HG03558 (cell line): ENCODE data around the gene ATG2B.
"Not testable (repeated sequence)": the region's sequence is repeated elsewhere in the genome, so short reads cannot be mapped to it uniquely, and the experiment has no call there.

Experiments
- ATAC-seq: cut with Tn5 transposase; IDR thresholded peaks from one replicate; pipeline ENCODE4 v1.9.1; 2021; ENCODE audit warnings: moderate number of reproducible peaks; ENCODE audit not compliant: unreplicated experiment; ENCODE audit errors: extremely low read depth

ATG2B gene

DNA sequence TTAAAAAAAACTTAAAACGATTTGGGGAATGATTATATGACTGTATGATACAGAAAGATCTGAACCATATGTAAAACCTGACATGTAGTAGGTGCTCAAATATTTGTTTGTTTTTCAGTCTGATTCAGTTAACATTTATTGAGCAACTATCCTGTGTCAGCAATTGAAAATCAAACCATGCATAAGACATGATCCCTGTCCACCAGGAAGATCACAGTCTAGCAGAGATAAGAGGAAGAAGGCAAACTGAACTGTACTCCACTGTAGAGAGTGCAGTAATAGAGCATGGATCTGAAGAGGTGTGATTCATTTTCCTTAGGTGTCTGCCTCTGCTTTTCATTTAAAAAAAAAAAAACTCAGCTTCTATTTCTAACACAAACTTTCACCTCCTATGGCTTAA is 20.9 kb upstream of the ATG2B start:
- no peak for ATAC-seq

DNA sequence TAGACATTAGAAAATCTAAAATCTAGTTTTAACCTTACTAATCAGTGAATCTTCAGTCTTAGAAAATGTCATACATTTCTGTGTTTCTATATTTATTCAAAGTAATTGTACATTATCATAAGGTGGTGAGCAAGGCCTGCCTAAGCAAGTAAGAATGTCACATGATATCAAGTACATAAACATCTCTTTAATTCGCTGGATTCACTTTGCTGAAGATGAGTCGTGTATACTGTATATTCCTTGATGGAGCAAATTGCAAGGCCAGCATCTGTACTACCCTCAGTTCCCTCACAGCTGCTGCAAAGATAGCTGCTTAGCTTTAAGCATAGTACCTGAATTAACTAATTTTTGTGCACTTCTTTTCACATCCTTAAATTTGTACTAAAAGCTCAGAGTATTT is 20.3 kb upstream of the ATG2B start:
- no peak for ATAC-seq

DNA sequence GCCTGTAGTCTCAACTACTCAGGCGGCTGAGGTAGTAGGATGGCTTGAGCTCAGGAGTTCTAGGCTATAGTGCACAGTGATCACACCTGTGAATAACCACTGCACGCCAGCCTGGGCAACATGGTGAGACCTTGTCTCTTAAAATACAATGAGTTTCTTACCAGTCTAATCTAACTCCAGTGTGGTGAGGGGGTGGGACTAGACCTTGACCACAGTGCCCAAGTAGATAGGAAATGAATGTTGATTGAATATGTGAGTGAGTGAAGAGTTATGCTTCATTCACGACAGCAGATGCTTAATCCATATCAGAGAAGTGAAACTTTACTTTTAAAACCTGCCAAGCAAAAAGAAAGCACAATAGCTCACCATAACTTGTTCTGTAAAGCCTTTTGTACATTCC is 17.6 kb upstream of the ATG2B start:
- no peak for ATAC-seq

DNA sequence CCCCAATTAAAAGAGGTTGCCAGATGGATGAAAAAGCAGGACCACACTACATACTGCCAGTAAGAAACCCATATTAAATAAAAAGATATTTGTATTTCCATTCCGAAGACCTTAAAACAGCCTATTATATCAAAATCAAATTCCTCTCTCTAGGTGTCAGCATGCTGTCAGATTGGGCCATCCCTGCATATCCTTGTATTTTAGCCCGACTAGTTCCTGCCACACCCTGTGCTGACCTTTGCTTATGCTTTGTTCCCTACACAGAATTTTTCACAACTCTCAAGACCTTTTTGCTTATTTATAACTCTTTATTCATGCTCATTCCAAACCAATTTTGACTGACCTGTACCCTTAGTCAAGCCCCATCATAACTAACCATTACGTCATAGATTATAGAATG is 13.0 kb upstream of the ATG2B start:
- ATAC-seq = no peak

DNA sequence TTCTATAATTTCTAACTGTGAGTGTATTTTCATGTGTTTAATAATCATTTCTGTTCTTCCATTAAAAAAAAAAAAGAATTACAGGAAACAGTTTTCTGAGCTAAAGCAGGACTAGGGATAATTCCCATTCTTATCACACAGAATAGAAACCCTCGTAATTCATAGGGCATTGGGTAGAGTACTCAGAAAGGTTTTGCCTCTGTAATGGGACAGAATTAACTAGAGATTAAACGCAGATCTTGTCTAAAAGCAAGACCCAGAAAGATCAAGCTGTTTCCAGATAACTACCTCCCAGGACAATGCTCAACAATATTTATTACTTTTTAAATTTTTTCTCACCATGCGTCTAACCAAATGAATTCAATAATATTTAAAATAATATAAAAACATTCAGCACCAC is 10.4 kb upstream of the ATG2B start:
- ATAC-seq = no peak

DNA sequence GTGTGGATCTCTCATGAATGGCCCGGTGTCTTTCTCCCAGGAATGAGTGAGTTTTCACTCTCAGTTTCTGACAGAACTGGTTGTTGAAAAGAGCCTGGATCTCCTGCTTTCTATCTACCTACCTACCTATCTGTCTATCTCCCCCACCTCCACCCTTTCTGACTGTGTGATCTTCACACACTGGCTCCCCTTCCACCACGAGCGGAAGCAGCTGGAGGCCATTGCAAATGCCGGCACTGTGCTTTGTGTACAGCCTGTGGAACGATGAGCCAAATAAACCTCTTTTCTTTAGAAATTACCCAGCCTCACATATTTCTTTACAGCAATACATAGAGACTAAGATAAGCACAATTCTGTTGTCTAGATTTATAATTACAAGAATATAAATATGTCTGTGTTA is 7.4 kb upstream of the ATG2B start:
- no peak for ATAC-seq

DNA sequence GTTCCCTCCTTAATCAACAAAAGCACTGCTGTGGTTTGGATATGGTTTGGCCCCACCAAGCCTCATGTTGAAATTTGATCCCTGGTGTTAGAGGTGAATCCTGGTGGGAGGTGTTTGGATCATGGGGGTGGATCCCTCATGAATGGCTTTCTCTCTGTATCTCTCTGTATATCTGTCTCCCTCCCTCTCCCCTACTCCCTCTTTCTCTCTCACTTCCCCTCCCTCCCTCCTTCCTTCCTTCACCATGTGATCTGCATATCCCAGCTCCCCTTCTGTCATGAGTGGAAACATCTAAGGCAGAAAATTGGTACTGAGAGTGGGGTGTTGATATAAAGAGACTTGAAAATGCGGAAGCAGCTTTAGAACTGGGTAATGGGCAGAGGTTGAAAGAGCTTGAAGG is 5.4 kb upstream of the ATG2B start:
- ATAC-seq = no peak

DNA sequence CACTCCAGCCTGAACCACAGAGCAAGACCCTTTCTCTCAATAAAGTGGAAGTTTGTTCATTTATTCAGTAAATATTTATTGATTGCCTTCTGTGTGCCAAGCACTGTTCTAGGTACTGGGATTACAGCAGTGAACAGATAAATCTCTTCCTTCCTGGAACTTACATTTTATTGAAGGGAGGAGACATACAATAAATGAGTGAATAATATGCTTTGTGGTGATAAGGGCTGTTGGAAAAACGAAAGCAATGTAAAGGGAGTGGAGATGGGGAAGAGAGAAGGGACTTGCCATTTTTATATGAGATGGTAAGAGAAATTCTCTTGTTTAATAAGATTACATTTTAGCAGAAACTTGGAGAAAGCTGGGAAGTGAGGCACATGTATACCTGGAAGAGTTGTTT is 1.8 kb upstream of the ATG2B start:
- ATAC-seq = no peak

DNA sequence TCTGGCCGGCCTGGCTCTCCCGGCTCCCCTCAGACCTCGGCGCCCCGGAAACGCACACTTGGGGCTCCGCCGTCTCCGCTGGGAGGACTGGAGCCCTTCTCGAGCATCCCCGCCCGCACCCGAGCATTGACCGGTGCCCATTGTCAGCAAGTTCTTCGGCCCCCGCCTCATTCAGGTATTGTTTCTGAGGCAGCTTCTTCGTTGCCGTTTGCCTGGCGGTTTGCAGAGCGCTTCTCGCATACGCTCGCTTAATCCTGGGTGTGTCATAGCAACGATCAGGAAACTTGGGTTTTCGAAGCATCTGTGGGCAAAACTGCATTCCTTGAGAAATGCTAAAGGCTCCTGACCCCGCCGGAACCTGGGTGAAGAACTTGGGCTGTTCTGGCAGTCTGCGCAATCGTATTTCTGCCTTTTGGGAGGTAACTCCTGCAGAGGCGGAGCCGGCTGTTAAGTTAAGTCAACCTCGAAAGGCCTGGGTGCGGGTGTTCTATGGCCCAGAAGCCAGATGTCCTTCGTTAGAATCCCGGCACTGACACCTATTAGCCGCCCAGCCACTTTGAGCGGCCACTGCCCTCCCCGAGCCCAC is 703 bp upstream of the ATG2B start:
- ATAC-seq = no peak

DNA sequence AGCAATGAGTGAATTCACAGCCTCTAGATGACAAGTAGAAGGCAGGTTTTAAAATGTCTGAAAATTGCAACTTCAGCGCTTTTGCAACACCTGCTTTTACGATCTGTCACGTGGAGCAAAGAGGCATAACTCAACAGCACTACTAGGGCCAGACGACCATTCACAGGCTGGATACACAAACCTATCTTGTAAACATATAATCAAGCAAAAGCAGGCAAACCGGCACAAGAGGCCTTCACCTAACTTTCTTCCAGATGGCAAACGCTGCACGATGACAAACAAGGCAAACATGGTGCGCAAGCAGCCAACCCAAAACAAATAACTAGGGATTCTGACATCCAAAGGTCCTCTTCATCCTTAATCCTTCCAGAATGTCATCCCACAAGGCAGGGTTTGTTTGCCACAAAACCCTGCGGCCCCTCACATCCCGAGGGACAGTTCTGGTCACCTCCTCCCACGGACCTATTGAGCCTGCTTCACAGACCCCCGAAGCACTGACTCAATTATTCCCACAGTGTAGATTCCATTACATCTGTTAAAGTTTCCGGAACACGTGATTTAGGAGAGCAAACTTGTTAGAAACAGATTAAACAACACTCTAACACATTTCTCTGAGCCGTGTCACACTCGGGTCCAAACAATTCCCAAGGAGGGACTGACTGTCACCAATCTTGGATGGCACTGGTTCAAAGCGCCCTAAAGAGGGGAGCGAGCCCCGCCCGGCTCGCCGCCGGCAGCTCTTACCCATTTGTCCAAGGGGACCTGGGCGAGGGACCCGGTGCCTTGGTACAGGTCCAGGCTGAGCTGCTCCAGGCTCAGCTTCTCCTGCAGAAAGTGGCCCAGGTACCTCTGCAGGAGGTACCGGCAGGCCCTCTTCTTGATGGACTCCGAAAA is 823 bp downstream of the ATG2B start:
- no peak for ATAC-seq

DNA sequence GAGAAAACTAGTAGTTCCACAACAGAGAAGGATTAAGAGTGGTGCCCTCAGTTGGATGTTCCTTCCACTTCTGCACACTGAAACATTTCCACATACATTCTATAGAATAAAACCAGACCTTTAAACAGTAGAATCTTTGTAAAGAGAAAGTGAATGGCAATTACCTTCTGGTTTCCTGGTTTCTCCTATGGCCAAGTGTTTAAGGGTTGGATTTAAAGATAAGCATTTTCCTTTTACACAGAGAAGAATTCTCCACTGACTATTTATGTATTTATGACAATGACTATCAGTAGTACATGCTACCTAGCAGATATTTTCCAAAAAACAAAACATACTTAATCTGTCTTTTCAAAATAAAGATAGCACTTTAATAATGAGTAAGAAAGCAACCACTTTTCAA is 3.2 kb downstream of the ATG2B start:
- no peak for ATAC-seq

DNA sequence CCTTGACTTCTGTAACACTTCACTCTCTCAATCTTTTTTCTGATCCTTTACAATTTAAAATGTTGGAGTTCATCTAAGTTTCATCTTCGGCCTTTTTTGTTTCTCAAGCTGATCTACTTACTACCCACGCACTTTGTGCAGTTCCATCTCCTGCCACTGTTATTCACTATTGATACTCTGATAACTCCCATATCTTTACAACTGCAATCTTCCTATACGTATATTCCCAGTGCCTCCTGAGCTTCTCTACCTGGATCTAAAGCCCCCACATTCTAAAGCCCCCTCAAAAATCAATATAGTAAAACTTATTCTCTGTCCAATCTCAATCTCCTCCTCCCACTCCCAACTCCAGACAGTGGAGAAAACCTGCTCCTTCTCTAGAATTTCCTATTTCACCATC is 5.9 kb downstream of the ATG2B start:
- ATAC-seq = no peak

DNA sequence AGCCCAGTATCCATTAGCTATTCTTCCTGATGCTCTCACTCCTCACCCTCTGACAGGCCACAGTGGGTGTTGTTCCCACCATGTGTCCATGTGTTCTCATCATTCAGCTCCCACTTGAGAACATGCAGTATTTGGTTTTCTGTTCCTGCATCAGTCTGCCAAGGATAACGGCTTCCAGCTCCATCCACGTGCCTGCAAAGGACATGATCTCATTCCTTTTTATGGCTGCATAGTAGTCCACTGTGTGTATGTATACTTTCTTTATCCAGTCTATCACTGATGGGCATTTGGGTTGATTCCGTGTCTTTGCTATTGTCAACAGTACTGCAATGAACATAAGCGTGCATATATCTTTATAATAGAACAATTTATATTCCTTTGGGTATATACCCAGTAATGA is 8.9 kb downstream of the ATG2B start:
- no peak for ATAC-seq

DNA sequence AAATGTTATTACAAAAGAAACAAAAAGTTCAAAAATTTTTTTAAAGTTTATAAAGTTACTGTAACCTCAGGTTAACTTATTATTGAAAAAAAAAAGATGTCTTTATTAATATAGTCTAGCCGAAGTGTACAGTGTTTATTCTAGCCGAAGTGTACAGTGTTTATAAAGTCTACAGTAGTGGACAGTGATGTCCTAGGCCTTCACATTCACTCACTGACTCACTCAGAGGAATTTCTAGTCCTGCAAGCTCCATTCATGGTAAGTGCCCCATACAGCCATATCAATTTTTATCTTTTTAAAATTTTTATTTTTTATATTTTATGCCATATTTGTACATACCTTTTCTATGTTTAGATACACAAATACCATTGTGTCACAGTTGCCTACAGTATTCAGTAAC is 10.4 kb downstream of the ATG2B start:
- ATAC-seq = no peak

DNA sequence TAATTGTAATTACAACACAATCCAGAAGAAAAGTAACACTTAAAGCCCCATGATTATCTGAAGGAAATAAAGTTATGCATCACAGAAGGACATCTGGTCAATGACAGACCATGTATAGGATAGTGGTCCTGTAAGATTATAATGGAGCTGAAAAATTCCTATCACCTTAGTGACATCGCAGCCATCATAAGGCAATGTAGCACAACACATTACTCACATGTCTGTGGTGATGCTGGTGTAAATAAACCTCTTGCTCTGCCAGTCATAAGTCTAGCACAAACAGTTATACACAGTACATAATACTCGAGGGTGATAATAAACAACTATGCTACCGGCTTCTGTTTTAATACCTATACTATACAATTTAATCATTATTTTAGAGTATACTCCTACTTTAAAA is 11.2 kb downstream of the ATG2B start:
- no peak for ATAC-seq

DNA sequence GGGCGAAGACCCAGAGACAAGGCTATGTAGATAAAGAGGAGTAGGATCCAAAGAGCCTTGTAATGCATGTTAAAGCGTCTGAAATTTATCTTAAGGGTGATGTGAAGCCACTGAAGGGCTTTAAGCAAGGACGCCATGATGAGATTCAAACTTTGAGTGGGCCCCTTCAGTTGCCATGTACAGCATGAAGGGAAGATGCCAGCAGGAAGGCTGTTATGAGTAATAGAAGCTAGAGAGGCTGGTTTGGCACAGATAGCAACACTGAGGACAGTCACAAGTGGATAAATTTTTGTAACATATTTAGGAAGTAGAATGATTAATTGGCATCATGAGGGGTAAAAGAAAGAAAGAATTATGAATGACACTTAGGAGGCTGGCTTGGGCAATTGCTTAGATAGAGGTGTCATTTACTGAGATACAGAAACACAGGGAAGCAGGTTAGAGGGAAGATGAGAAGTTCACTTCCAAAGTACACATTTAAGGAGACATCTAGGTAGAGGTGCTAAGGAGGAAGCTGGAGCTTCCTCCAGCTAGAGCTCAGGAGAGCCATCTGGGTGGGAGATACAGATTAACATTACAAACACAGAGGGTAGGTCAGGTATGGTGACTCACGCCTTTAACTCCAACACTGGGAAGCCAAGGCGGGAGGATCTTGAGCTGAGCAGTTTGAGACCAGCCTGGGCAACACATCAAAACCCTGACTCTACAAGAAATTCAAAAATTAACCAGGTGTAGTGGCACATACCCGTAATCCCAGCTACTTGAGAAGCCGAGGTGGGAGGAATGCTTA is 13.7 kb downstream of the ATG2B start:
- no peak for ATAC-seq

DNA sequence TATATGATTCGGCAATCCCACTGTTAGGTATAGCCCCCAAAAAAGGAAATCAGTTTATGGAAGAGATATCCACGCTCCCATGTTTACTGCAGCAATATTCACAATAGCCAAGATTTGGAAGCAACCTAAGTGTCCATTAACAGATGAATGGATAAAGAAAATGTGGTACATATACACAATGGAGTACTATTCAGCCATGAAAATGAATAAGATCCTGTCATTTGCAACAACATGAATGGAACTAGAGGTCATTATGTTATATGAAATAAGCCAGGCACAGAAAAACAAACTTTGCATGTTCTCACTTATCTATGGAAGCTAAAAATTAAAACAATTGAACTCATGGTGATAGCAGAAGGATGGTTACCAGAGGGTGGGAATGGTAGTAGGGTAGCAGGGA is 15.2 kb downstream of the ATG2B start:
- ATAC-seq = not testable (repeated sequence)

DNA sequence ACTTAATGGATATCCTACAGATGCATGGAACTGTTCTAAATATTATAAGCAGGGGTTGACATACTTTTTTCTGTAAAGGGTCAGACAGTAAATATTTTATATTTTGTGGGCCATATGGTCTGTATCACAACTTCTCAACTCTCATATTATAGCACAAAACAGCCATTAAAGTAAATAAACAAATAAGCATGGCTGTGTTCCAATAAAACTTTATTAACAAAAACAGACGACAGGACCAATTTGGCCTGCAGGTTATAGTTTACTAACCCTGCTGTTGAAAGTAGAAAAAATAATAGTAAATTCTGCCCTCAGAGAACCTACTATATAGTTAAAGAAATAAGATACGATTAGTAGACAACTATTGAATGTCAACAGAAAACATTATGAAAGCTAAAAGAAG is 17.5 kb downstream of the ATG2B start:
- ATAC-seq = no peak

DNA sequence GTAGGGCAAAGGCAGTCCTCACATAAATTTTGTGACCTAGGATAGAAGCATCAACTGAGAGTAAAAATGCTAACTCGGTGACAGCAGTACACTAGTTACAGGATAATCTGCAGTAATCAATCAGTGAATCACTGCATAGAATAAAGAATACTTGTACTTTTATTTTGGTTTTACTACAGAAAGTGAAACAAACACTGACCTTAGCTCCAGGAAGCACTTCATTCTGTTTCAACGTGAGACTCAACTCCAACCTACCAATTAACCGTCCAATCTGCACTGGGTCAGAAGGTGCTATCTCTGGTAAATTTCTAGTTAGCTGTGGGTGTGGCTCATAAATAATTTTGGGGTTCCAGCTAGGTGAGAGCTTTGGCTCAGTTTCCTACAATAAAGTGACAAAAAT is 21.8 kb downstream of the ATG2B start:
- no peak for ATAC-seq

DNA sequence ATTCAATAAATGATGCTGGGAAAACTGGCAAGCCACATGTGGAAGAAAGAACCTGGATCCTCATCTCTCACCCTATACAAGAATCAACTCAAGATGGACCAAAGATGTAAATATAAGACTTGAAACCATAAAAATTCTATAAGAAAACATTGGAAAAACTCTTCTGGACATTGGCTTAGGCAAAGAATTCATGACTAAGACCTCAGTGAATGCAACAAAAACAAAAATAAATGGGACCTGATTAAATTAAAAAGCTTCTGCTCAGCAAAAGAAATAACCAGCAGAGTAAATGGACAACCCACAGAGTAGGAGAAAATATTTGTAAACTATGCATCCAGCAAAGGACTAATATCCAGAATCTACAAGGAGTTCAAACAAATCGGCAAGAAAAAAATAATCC is 24.6 kb downstream of the ATG2B start:
- no peak for ATAC-seq

DNA sequence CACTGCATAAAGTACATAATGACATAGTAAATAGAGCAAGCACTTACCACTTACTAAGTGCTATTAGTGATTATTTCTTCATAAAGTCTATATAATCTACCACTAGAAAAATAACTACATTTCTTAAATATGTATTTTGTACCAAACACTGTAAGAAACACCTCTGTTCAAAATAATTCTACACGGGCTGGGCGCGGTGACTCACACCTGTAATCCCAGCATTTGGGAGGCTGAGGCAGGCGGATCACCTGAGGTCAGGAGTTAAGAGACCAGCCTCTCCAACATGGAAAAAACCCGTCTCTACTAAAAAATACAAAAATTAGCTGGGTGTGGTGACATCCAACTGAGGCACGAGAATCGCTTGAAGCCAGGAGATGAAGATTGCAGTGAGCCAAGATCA is 38.9 kb downstream of the ATG2B start:
- ATAC-seq = no peak
